ENCODE results near the gene SARM1.

SARM1 gene

GRCh38 chr17:28392491-28392890 is 21.0 kb downstream of the SARM1 start:
- in situ Hi-C loops (cut with HindIII; ENCODE audit: low sequenced_read_pairs): no loop called here

GRCh38 chr17:28394337-28395116 is 23.0 kb downstream of the SARM1 start:
- in situ Hi-C loops (cut with HindIII; ENCODE audit: low sequenced_read_pairs): no loop called here

GRCh38 chr17:28395426-28395825 is 23.9 kb downstream of the SARM1 start:
- in situ Hi-C loops (cut with HindIII; ENCODE audit: low sequenced_read_pairs): no loop called here

GRCh38 chr17:28395968-28396367 is 24.5 kb downstream of the SARM1 start:
- in situ Hi-C loops (cut with HindIII; ENCODE audit: low sequenced_read_pairs): no loop called here

GRCh38 chr17:28396635-28397239 is 25.2 kb downstream of the SARM1 start:
- in situ Hi-C loops (cut with HindIII; ENCODE audit: low sequenced_read_pairs): no loop called here

GRCh38 chr17:28397275-28397674 is 25.8 kb downstream of the SARM1 start:
- in situ Hi-C loops (cut with HindIII; ENCODE audit: low sequenced_read_pairs): no loop called here

GRCh38 chr17:28397687-28398279 is 26.3 kb downstream of the SARM1 start:
- in situ Hi-C loops (cut with HindIII; ENCODE audit: low sequenced_read_pairs): no loop called here

- in situ Hi-C loops (cut with HindIII; ENCODE audit: low sequenced_read_pairs): no loop called here
Measured at GRCh38 chr17:28398280-28398981, 26.9 kb downstream of the SARM1 start.

GRCh38 chr17:28399808-28400207 is 28.3 kb downstream of the SARM1 start:
- in situ Hi-C loops (cut with HindIII; ENCODE audit: low sequenced_read_pairs): no loop called here

GRCh38 chr17:28402224-28402630 is 30.7 kb downstream of the SARM1 start:
- in situ Hi-C loops (cut with HindIII; ENCODE audit: low sequenced_read_pairs): no loop called here

GRCh38 chr17:28402844-28403243 is 31.4 kb downstream of the SARM1 start:
- in situ Hi-C loops (cut with HindIII; ENCODE audit: low sequenced_read_pairs): no loop called here

- in situ Hi-C loops (cut with HindIII; ENCODE audit: low sequenced_read_pairs): no loop called here
Measured at GRCh38 chr17:28404007-28404406, 32.5 kb downstream of the SARM1 start.

- in situ Hi-C loops (cut with HindIII; ENCODE audit: low sequenced_read_pairs): no loop called here
Measured at GRCh38 chr17:28404461-28404811, 32.9 kb downstream of the SARM1 start.

GRCh38 chr17:28404812-28405570 is 33.5 kb downstream of the SARM1 start:
- in situ Hi-C loops (cut with HindIII; ENCODE audit: low sequenced_read_pairs): no loop called here

GRCh38 chr17:28405632-28406472 is 34.4 kb downstream of the SARM1 start, which contains the start of gene SLC46A1:
Gene SLC46A1 (minus strand): TSS chr17:28406212. CDS start chr17:28406114, 98 bp downstream.
- in situ Hi-C loops (cut with HindIII; ENCODE audit: low sequenced_read_pairs): no loop called here

- in situ Hi-C loops (cut with HindIII; ENCODE audit: low sequenced_read_pairs): no loop called here
Measured at GRCh38 chr17:28406473-28406814, 35.0 kb downstream of the SARM1 start.

GRCh38 chr17:28407130-28407973 is 35.9 kb downstream of the SARM1 start:
- in situ Hi-C loops (cut with HindIII; ENCODE audit: low sequenced_read_pairs): no loop called here

- in situ Hi-C loops (cut with HindIII; ENCODE audit: low sequenced_read_pairs): no loop called here
Measured at GRCh38 chr17:28407974-28408306, 36.4 kb downstream of the SARM1 start.

- in situ Hi-C loops (cut with HindIII; ENCODE audit: low sequenced_read_pairs): no loop called here
Measured at GRCh38 chr17:28412099-28412498, 40.6 kb downstream of the SARM1 start.
